Activated naive CD4-positive, alpha-beta T cell treated with anti-CD3 and anti-CD28 coated beads, Interleukin-2, amount 10 ng/mL, durations not matched to agents 7 days and 5 days (primary cell): ENCODE measurements around the gene ZDHHC11.
"Not testable (repeated sequence)": the region's sequence is repeated elsewhere in the genome, so short reads cannot be mapped to it uniquely, and the experiment has no call there.

Source experiments
- CTCF ChIA-PET: fragments of 350-600 bp; sonication (Branson Sonifier 250); formaldehyde crosslinking; loops from one replicate; lab custom pipeline; 2021; ENCODE audit warnings: antibody characterized with exemption; lab: Charles Lee
- DNase-seq: peaks from one replicate; pipeline ENCODE4 v3.0.0-alpha.2; 2020
- H3K27ac Mint-ChIP-seq: one replicate; pipeline ENCODE4 v1.8.0; 2021; ENCODE audit warnings: mild to moderate bottlenecking, moderate library complexity, mixed read lengths
- H3K27me3 Mint-ChIP-seq: one replicate; pipeline ENCODE4 v1.8.0; 2021; ENCODE audit warnings: mild to moderate bottlenecking, mixed read lengths
- H3K36me3 Mint-ChIP-seq: one replicate; pipeline ENCODE4 v1.8.0; 2021; ENCODE audit warnings: mixed read lengths
- H3K4me1 Mint-ChIP-seq: one replicate; pipeline ENCODE4 v1.8.0; 2021; ENCODE audit warnings: mixed read lengths
- H3K4me3 Mint-ChIP-seq: one replicate; pipeline ENCODE4 v1.8.0; 2021; ENCODE audit warnings: mild to moderate bottlenecking, moderate library complexity, mixed read lengths
- H3K9me3 Mint-ChIP-seq: one replicate; pipeline ENCODE4 v1.8.0; 2021; ENCODE audit warnings: mixed read lengths

ZDHHC11 gene

GRCh38 chr5:778421-778820 lies 72.4 kb downstream of the ZDHHC11 start:
- H3K27ac Mint-ChIP-seq, CTCF ChIA-PET, H3K27me3 Mint-ChIP-seq, DNase-seq, H3K4me3 Mint-ChIP-seq, H3K36me3 Mint-ChIP-seq, H3K9me3 Mint-ChIP-seq, H3K4me1 Mint-ChIP-seq: not testable (repeated sequence)

DNA sequence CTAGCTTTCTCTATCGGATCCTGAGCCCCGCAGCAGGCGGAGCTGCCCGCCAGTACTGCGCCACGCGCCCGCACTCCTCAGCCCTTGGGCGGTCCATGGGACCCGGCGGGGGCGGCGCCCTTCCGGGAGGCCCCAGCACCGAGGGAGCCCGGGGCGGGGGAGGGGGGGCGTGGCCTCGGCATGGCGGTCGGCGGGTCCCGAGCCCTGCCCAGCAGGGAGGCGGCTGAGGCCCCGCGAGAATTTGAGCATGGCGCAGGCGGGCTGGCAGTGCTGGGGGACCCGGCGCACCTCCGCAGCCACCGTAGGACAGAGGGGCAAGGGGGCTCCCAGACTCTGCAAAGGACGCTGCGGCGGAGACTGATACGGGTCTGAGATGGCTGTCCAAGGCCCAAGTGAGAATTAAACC lies 73.0 kb downstream of the ZDHHC11 start:
- CTCF ChIA-PET: no interaction called here
- no peaks in the 10 kb centered on the region for H3K9me3 Mint-ChIP-seq
- DNase-seq: no peak
- H3K4me1 Mint-ChIP-seq: no peaks in the 10 kb centered on the region
- peaks cover 4% of the 10 kb centered on the region for H3K27me3 Mint-ChIP-seq
- no peak overlapping the region for H3K4me3 Mint-ChIP-seq
- no peaks in the 10 kb centered on the region for H3K36me3 Mint-ChIP-seq
- H3K27ac Mint-ChIP-seq: no peak overlapping the region

DNA sequence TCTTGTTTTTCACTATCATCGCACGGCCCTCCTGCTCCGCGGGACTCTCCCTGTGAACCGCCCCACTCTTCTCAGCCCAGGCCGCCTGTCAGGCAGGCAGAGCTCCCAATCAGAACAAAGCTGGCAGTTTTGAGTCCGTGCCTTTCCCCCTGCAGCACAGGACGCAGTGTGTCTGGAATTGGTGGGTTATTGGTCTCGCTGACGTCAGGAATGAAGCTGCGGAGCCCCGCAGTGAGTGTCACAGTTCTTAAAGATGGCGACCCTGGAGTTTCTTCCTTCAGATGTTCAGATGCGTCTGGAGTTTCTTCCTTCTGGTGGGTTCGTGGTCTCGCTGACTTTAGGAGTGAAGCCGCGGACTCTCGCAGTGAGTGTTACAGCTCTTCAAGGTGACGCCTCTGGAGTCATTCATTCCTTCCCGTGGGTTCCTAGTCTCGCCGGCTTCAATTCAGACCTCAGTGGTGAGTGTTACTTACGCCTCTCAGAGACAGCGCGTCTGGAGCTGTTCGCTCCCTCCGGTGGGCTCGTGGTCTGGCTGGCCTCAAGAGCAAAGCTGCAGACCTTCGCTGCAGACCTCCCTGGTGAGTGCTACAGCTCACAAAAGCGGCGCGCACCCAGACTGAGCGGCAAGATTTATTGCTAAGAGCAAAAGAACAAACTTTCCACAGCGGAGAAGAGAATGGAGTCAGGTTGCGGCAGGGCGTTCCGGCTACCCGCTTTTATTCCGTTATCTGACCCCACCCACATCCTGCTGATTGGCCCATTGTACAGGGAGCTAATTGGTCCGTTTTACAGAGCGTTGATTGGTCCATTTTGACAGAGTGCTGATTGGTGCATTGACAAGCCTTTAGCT lies 73.7 kb downstream of the ZDHHC11 start:
- H3K9me3 Mint-ChIP-seq: no peaks in the 10 kb centered on the region
- CTCF ChIA-PET: no interaction called here
- no peaks in the 10 kb centered on the region for H3K4me1 Mint-ChIP-seq
- H3K36me3 Mint-ChIP-seq: no peaks in the 10 kb centered on the region
- no peak overlapping the region for H3K4me3 Mint-ChIP-seq
- DNase-seq: no peak
- peaks cover 4% of the 10 kb centered on the region for H3K27me3 Mint-ChIP-seq
- no peak overlapping the region for H3K27ac Mint-ChIP-seq

DNA sequence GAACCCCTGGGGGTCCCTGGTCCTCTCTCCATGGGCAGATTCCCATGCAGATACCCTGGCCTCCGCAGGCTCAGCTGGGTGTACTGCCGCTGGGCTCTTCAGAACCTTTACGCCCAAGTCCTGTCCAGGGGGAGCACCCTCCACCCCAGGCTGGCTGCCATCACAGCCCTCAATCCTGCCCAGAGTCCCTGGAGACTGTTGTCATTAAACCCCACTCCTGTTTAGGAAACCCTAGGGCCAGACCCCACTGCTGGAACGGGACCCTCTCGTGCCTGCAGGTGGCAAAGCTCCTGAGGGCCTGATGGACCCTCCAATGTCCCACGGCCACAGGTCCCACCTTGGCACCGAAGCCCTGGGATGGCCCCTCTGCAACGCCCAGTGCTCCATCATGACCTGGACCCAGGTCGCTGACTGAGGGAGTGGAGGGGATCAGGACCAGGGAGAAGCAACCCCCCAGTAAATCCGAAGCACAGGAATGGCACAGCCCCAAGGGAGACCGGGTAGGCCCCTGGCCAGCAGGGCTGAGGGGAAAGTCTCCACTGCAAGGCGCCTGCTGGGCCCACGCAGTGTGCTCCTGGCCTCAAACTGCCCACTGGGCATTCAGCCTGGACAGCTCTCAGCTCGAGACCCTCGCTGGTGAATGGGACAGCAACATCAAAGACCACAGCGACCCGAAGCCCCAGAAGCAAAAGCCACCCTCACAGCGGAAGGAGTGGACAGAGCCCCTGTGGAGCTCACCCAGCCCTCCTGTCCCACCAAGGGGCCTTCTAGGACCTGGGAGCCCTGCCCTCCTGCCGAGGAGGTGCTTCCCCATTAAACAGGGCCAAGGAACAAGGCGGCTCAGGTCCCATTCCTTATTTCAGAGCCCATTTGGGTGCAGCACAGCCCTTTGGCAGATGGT lies 74.6 kb downstream of the ZDHHC11 start:
- no peak overlapping the region for H3K27ac Mint-ChIP-seq
- CTCF ChIA-PET: no interaction called here
- H3K36me3 Mint-ChIP-seq: no peaks in the 10 kb centered on the region

DNA sequence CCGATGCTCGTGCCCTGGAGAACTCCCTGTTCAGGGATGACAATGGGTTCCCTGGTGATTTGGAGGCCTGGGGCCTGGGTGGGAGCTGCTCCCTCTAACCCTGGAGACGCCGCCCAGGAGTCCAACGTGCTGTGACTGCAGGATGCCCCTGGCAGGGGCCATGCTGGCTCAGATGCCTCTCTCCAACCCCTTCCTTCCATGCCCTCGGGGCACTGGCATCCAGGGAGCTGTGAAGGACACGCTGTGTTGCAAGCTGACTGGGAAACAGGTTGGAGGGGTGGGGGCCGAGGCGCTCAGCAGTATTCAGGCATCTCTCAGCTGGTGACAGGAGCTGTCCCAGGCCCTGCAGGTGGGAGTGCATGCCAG lies 75.2 kb downstream of the ZDHHC11 start:
- H3K27me3 Mint-ChIP-seq, H3K27ac Mint-ChIP-seq, H3K4me3 Mint-ChIP-seq, CTCF ChIA-PET, DNase-seq, H3K4me1 Mint-ChIP-seq, H3K9me3 Mint-ChIP-seq, H3K36me3 Mint-ChIP-seq: not testable (repeated sequence)

More for the DNA sequence above, 74.6 kb downstream of the ZDHHC11 start:
- H3K27me3 Mint-ChIP-seq: peaks cover 4% of the 10 kb centered on the region
- H3K4me1 Mint-ChIP-seq: no peaks in the 10 kb centered on the region
- H3K4me3 Mint-ChIP-seq: no peak overlapping the region
- H3K9me3 Mint-ChIP-seq: no peaks in the 10 kb centered on the region
- no peak for DNase-seq

DNA sequence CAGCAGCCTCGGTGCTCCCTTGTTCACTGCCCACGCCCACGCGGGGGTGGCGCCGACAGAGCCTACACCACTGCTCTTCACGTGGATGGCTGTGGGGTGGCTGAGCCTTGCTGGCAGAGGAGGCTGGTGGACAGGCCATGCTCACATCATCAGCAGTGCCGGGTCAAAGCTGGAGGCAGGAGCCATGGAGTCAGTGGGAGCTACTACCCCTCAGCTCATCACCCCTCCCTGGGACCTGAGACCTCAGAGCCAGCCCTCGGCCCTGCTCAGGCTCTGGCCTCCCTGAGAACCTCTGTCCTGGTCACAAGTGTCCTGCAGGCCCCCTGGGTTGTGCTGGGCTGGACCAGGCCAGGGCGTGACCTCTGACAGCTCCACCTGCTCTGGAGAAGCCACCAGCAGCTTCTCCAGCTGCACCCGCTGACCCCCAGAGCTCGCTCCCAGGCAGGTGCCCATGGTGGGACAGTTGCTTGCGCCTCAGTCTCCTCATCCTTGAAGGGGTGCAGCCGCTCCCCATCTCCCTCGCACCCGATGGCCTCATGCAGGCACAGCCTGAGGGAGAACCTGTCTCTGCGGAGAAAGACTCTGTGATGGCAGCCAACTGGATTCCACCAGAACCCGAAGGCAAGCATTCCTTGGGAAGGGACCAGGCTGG lies 75.8 kb downstream of the ZDHHC11 start:
- H3K27me3 Mint-ChIP-seq, DNase-seq, H3K4me3 Mint-ChIP-seq, H3K9me3 Mint-ChIP-seq, H3K4me1 Mint-ChIP-seq, H3K36me3 Mint-ChIP-seq, CTCF ChIA-PET, H3K27ac Mint-ChIP-seq: not testable (repeated sequence)

- CTCF ChIA-PET, H3K9me3 Mint-ChIP-seq, H3K4me1 Mint-ChIP-seq, H3K4me3 Mint-ChIP-seq, DNase-seq, H3K36me3 Mint-ChIP-seq, H3K27me3 Mint-ChIP-seq, H3K27ac Mint-ChIP-seq: not testable (repeated sequence)
Observed at GRCh38 chr5:774304-774703, 76.5 kb downstream of the ZDHHC11 start.

- Mint-ChIP-seq H3K27ac (no peak overlapping the region), H3K9me3 (no peaks in the 10 kb centered on the region), H3K4me1 (no peaks in the 10 kb centered on the region), H3K36me3 (no peaks in the 10 kb centered on the region), H3K27me3 (no peaks in the 10 kb centered on the region), H3K4me3 (no peak overlapping the region)
- CTCF ChIA-PET: no interaction called here
- DNase-seq: no peak
Observed at GRCh38 chr5:773517-774264, 77.1 kb downstream of the ZDHHC11 start.

DNA sequence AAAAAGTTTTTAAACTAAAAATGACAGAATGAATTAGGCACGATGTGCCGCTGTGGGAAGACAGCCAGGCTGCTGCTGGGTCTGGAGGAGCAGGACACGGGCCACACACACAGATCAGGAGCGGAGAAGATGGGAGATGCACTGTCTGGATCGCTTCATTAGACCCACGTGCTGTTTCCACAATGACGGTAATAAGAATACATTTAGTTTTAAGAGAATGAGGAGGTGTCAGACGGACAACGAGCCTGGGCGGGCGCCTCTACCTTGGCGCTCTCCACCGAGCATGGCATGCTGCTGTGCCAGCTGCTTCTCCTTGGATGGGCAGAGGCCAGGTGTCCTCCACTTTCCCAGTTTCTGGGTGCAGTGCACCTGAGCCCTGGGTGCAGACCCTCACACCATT lies 77.9 kb downstream of the ZDHHC11 start:
- H3K36me3 Mint-ChIP-seq: not testable (repeated sequence)

DNA sequence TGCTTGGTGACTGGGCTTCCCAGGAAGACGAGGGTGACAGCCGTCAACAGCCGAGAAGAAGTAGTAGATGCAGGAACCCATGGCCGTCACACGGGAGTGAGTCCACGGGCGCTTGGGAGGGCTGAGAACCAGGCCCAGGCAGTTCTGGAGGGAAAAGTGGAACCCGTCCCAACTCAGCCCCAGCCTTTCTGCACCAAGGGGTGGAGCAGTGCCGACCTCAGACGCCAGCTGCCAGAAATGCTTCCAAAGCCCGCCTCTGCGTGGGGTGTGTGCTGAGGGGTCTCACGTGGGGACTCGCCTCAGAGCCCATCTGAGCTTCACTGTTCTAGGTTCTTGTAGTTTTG lies 78.3 kb downstream of the ZDHHC11 start:
- H3K4me3 Mint-ChIP-seq, H3K4me1 Mint-ChIP-seq, H3K27me3 Mint-ChIP-seq, H3K9me3 Mint-ChIP-seq, DNase-seq, H3K27ac Mint-ChIP-seq, H3K36me3 Mint-ChIP-seq, CTCF ChIA-PET: not testable (repeated sequence)

More for the DNA sequence above, 77.9 kb downstream of the ZDHHC11 start:
- H3K4me3 Mint-ChIP-seq, H3K27me3 Mint-ChIP-seq, DNase-seq, H3K27ac Mint-ChIP-seq, CTCF ChIA-PET, H3K4me1 Mint-ChIP-seq, H3K9me3 Mint-ChIP-seq: not testable (repeated sequence)

- H3K36me3 Mint-ChIP-seq, H3K4me3 Mint-ChIP-seq, DNase-seq, CTCF ChIA-PET, H3K4me1 Mint-ChIP-seq, H3K27me3 Mint-ChIP-seq, H3K9me3 Mint-ChIP-seq, H3K27ac Mint-ChIP-seq: not testable (repeated sequence)
Observed at GRCh38 chr5:771841-772546, 78.8 kb downstream of the ZDHHC11 start.

GRCh38 chr5:771087-771781 lies 79.6 kb downstream of the ZDHHC11 start:
- H3K27ac Mint-ChIP-seq, H3K4me1 Mint-ChIP-seq, H3K36me3 Mint-ChIP-seq, H3K9me3 Mint-ChIP-seq, H3K27me3 Mint-ChIP-seq, H3K4me3 Mint-ChIP-seq, CTCF ChIA-PET, DNase-seq: not testable (repeated sequence)

- H3K27ac Mint-ChIP-seq, H3K4me1 Mint-ChIP-seq, H3K4me3 Mint-ChIP-seq, H3K9me3 Mint-ChIP-seq, H3K36me3 Mint-ChIP-seq, CTCF ChIA-PET, DNase-seq, H3K27me3 Mint-ChIP-seq: not testable (repeated sequence)
Observed at GRCh38 chr5:770585-770984, 80.2 kb downstream of the ZDHHC11 start.
